ENCODE results near the gene ARHGAP9.
"Not testable (repeated sequence)": the region's sequence is repeated elsewhere in the genome, so short reads cannot be mapped to it uniquely, and the experiment has no call there.

Gene ARHGAP9

GRCh38 chr12:57428965-57429364, 50.7 kb downstream of the ARHGAP9 start:
- CTCF ChIA-PET = interaction anchor here (1.0 to 6.9 kb wide), 5 partner anchors 8 to 46 kb away, joined by 3 to 58 read pairs (median 6); no protein-coding TSS in a partner anchor
- DNase-seq (ENCODE audit: extremely low spot score) = no peak
- no peak for TF ChIP-seq CTCF (IDR thresholded peaks at IDR 0.05; ENCODE audit: control extremely low read depth, extremely low read depth, low read depth, missing control alignments)
- POLR2A ChIA-PET = interaction anchor here (0.6 kb wide), 1 partner anchor 64 kb away, joined by 5 read pairs; no protein-coding TSS in a partner anchor

- CTCF ChIA-PET = interaction anchor here (1.2 to 6.9 kb wide), 3 partner anchors 25 to 184 kb away, joined by 3 to 58 read pairs (median 4); no protein-coding TSS in a partner anchor
- POLR2A ChIA-PET = interaction anchor here (0.7 kb wide), 1 partner anchor 171 kb away, joined by 6 read pairs; no protein-coding TSS in a partner anchor
- not testable (repeated sequence) for DNase-seq (ENCODE audit: extremely low spot score)
Measured at GRCh38 chr12:57426948-57427347, 52.7 kb downstream of the ARHGAP9 start.
